Psoas muscle (tissue), 8 donors: ENCODE measurements around the gene GPR62. TPM values are rescaled to one million over a fixed set of nuclear protein-coding genes. Genes with fewer than 3 reads are reported as not detected.

Experiments
- ATAC-seq, 4 donors: fragments of 200-7000 bp; cut with Tn5 transposase; one replicate each; pipeline ENCODE4 v1.9.1; 2020; ENCODE audit warnings: moderate library complexity in 3 of 4, mild to moderate bottlenecking in 2 of 4
- DNase-seq, 2 donors: peaks; one replicate each; pipeline ENCODE4 v3.0.0-alpha.2; 2020
- H3K27ac ChIP-seq: fragments of 200-600 bp; one replicate; pipeline ENCODE4 v1.8.0; 2022
- H3K27me3 ChIP-seq, 3 donors: fragments of 200-600 bp in 1 of 3; one replicate each; pipeline versions ENCODE4 v1.6.1 to v1.8.0; 2013 to 2022; ENCODE audit warnings: low read length in 2 of 3, mild to moderate bottlenecking in 2 of 3, moderate library complexity in 1 of 3; ENCODE audit not compliant: insufficient read depth in 3 of 3
- H3K36me3 ChIP-seq, 2 donors: fragments of 200-600 bp in 1 of 2; one replicate each; pipeline versions ENCODE4 v1.6.1 to v1.8.0; 2013 to 2022; ENCODE audit warnings: low read depth in 1 of 2, mild to moderate bottlenecking in 1 of 2, moderate library complexity in 1 of 2; ENCODE audit not compliant: insufficient read depth in 1 of 2
- H3K4me1 ChIP-seq: fragments of 200-600 bp; one replicate; pipeline ENCODE4 v1.8.0; 2022
- H3K4me3 ChIP-seq: fragments of 200-600 bp; one replicate; pipeline ENCODE4 v1.8.0; 2022; ENCODE audit warnings: mild to moderate bottlenecking
- H3K9me3 ChIP-seq: fragments of 200-600 bp; one replicate; pipeline ENCODE4 v1.8.0; 2022
- WGBS, 3 donors: extraction: QIAGEN DNeasy Blood & Tissue Kit; methylation state at CpG; one replicate each; pipeline versions ENCODE4 v1.1.6 to v1.1.7; 2013; 5-methylcytosine and 5-hydroxymethylcytosine counted together
- intact Hi-C, 2 donors: fragments of 100-400 bp; cut with DNase I; formaldehyde crosslinking; loops; one replicate each; pipeline versions ENCODE4 v1.11.0 to v1.14.2; 2022
- polyA plus RNA-seq, 3 donors: library from polyadenylated mRNA; stranded (reverse); fragments of 200-250 nt; gene quantifications; one replicate each; pipeline ENCODE4 v1.2.3, GENCODE V29; 2013
- total RNA-seq, 4 donors: library from RNA; stranded (reverse); fragmentation: NEBNext Ultra II Directional in 2 of 4; extraction: Animal tissue kit (Norgen Biotek cat#: 25700) in 2 of 4; gene quantifications; one replicate each; pipeline versions ENCODE4 v1.2.1 to v1.2.4, GENCODE V29; 2021 to 2023
- TF ChIP-seq, protein P1 (sequence below): fragments of 200-600 bp; IDR thresholded peaks from one replicate; pipeline ENCODE4 v1.8.0; 2022; ENCODE audit warnings: antibody characterized with exemption
- donor health status: healthy with polysubstance abuse.
- donor health status: DM: no; HTN: no; CAD: no; lungs with moderate emphysema.
- donor health status: Bipolar disorder and iron deficiency.
- donor health status: healthy.
- donor health status: DM: yes; HTN: yes; CAD: no.
- donor health status: DM: no; HTN: no; CAD: no.
- donor health status: DM: no; HTN: no; CAD: no.
- donor health status: DM: yes; HTN: yes; CAD: no.

The GPR62 gene
- total and polyA plus RNA-seq, 7 donors = 0.04 to 0.93 (median 0.20) TPM

DNA sequence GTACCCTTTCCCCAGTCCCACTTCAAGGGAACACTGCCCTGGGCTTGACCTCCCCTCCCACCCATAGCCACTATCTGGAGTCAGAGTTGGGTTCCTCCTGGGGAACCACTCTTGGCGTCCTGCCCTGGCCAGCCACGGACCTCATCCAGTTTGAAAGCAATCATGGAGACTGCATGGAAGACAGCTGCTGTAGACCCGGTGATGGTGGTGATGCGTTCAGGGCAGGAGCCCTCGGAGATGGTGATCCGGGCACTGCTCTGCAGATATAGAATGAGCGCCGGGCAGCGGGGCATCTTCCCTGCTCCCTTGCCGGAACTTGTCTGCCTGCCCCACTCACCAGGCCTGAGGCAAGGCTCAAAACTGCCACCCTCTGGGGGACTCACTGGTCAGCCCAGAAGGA, 5.2 kb downstream of the GPR62 start:
- Histone ChIP-seq H3K4me1 (peaks cover 49% of the 10 kb centered on the region), H3K27me3 (no peaks in the 10 kb centered on the region), H3K36me3 (peaks cover 0 to 49% of the 10 kb centered on the region in 2 donors), H3K27ac (no peak overlapping the region), H3K9me3 (no peaks in the 10 kb centered on the region), H3K4me3 (no peak overlapping the region)
- ATAC-seq (no peak), DNase-seq (no peak)
- WGBS, 3 donors = 79 to 92% (median 80%) methylated on average over 10 of the region's 10 CpGs
- TF ChIP-seq, protein P1, sequence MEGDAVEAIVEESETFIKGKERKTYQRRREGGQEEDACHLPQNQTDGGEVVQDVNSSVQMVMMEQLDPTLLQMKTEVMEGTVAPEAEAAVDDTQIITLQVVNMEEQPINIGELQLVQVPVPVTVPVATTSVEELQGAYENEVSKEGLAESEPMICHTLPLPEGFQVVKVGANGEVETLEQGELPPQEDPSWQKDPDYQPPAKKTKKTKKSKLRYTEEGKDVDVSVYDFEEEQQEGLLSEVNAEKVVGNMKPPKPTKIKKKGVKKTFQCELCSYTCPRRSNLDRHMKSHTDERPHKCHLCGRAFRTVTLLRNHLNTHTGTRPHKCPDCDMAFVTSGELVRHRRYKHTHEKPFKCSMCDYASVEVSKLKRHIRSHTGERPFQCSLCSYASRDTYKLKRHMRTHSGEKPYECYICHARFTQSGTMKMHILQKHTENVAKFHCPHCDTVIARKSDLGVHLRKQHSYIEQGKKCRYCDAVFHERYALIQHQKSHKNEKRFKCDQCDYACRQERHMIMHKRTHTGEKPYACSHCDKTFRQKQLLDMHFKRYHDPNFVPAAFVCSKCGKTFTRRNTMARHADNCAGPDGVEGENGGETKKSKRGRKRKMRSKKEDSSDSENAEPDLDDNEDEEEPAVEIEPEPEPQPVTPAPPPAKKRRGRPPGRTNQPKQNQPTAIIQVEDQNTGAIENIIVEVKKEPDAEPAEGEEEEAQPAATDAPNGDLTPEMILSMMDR = no peak
- intact Hi-C loops = no loop called here

DNA sequence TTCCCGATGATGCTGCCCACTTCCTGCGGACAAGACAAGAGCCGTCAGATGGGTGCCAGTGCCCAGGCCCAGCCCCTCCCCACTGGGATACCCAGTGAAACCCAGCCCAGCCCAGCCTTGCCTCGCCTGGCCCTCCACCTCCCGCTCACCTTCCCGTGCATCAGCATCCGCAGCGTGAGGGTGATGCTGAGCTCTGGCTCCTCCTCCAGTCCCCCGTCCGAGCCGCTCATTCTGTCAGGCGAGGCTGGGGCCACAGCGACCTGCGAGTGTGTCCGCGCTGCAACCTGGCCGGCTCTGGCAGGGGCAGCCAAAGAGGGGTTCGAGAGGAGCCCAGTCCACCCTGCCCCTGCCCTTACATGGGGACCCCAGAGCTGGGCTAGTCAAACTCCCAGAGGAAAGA, 5.8 kb downstream of the GPR62 start:
- peaks cover 51% of the 10 kb centered on the region for H3K4me1 ChIP-seq
- no peak overlapping the region for H3K4me3 ChIP-seq
- no peak overlapping the region for H3K27ac ChIP-seq
- H3K27me3 ChIP-seq = no peaks in the 10 kb centered on the region
- intact Hi-C loops = no loop called here
- peaks cover 0 to 49% of the 10 kb centered on the region in 2 donors for H3K36me3 ChIP-seq
- TF ChIP-seq, protein P1 = no peak
- 92 to 94% (median 92%) methylated on average over 18 of the region's 18 CpGs for WGBS, 3 donors
- DNase-seq (no peak), ATAC-seq (no peak)
- H3K9me3 ChIP-seq = no peaks in the 10 kb centered on the region

DNA sequence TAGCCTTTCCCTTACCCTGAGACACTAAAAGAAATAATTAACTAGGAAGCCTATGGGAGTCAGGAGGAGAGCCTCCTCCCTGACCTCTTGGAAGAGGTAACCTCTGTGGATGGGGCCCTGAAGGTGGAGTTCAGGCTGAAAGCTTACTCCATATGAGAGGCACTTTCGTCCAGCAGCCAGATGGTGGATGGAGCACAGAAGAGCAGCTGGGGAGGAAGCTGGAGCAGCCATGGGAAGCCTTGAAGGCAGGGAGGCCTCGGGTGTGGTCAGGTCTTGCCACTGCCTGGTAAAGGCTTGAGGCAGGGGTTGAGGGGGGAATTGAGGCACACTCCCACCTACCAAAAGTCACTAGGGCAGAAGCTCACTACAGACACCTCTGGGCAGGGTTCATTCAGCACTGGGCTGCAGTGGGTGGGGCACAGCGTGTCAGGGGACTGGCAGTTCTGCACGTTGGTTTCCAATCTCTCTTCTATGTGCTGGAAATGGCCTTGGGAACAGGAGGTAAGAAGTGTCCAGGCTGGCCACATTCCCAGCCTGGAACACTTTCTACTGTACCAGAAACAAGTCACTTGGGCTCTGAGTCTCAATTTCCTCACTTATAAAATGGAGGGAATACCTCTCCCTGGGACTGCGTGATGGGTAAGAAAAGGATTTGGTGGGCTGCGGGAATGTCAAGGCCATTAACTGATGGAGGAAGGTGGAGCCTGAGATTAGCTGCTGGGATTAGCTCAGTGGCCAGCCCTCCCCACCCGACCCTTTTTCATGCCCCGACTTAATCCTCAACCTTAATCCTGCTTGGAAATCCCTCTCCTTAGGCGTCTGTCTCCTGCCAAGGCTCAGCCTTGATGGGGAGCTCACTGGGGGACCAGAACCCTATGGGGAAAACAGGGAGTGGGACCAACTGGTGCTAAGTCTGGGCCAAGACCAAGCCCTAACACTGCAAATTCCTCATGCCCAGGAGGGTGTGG, 6.7 kb downstream of the GPR62 start:
- DNase-seq = peak in 1 of 2 donors; percentile 77
- Histone ChIP-seq H3K4me3 (no peak overlapping the region), H3K27me3 (no peaks in the 10 kb centered on the region), H3K36me3 (peaks cover 0 to 48% of the 10 kb centered on the region in 2 donors), H3K4me1 (peaks cover 49% of the 10 kb centered on the region), H3K9me3 (no peaks in the 10 kb centered on the region), H3K27ac (peak overlapping the region; percentile 64)
- ATAC-seq = peak in 3 of 4 donors; percentile 18 to 80 (median 66)
- TF ChIP-seq, protein P1 = no peak
- intact Hi-C loops = no loop called here
- WGBS, 3 donors = 34 to 52% (median 42%) methylated on average over 9 of the region's 9 CpGs

DNA sequence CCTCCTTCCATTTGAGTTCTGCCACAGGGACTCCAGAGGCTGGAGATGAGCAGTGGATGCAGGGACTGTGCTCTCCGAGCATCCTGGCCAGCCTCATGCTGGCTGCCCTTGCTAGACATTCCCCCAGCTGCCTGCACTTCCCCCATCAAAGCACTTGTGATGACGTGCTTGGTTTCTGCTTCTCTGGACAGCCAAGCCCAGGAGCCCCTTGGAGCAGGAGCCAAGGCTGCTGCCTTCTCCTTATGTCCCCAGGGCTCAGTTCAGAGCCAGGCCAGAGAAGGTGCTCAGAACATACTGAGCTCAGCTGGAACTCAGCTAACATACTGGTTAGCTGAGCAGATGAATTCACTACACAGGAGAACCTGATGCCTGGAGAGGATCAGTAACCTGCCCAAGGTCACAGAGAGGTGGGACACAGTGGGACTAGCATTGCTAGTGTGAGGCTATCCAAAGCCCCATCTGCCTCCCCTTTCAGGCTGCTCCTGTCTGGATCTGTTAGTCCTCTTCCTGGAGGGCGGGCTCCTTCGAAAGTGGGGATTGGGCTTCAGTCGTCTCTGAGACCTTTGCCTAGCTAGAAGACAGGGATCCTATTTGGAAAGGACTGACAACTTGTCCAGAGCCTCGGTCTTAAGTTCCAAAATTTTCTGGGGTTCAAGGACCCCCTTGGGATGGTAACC, 7.8 kb downstream of the GPR62 start:
- H3K36me3 ChIP-seq = peaks cover 0 to 36% of the 10 kb centered on the region in 2 donors
- DNase-seq (no peak), ATAC-seq (peak; percentile 11 to 26 (median 20))
- TF ChIP-seq, protein P1 = no peak
- peak overlapping the region; percentile 1 for H3K4me3 ChIP-seq
- peaks cover 48% of the 10 kb centered on the region for H3K4me1 ChIP-seq
- intact Hi-C loops = no loop called here
- no peaks in the 10 kb centered on the region for H3K9me3 ChIP-seq
- peak overlapping the region; percentile 64 for H3K27ac ChIP-seq
- WGBS, 3 donors = 44 to 57% (median 50%) methylated on average over 6 of the region's 6 CpGs
- H3K27me3 ChIP-seq = no peaks in the 10 kb centered on the region
